CD4-positive, alpha-beta T cell treated with Interleukin-2 at 100 ng/mL for 4 hours (primary cell): ENCODE results near the gene GRIN2A.

Experiments
- DNase-seq: peaks from one replicate; pipeline ENCODE4 v3.0.0-alpha.2; 2020; ENCODE audit warnings: low spot score

The GRIN2A gene

DNA sequence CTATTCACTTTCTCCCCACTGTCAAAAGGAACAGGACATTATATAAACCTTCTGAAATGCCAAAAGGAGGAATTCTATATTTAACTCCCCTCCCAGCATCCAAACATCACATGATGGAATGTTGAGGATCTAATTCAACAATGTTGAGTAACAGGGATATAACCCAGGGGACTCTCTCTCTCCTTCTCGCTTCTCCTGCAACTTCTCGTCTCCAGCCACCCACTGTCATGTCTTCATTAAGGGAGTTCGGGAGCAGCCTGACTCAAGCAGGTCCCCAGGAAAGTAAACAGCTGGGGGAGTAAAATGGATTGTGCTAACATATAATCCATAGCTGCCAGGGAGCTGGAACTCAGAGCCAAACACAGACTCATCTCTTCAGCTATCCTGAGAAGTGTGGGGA is 51.7 kb downstream of the GRIN2A start:
- DNase-seq, result no peak

GRCh38 chr16:10128397-10129258 is 53.6 kb downstream of the GRIN2A start:
- DNase-seq, result no peak

DNA sequence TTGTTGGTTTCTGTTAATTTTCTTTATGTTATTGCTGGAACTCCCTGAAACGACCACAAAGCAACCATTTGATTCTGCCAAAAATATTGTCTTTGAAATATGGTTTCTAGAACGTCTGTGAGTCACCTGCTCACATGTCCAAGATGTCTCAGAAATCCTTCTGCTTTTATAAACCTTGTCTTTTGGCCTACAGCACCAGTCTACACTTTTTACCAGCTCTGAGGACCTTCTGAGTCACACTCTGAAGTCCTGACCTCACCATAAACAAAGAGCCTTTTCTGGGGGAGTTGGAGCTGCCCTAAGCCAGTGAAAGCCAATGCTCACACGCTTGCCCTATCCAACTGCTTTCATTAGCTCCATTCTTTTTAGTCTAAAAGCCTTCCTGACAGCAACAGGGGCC is 55.5 kb downstream of the GRIN2A start:
- no peak for DNase-seq

DNA sequence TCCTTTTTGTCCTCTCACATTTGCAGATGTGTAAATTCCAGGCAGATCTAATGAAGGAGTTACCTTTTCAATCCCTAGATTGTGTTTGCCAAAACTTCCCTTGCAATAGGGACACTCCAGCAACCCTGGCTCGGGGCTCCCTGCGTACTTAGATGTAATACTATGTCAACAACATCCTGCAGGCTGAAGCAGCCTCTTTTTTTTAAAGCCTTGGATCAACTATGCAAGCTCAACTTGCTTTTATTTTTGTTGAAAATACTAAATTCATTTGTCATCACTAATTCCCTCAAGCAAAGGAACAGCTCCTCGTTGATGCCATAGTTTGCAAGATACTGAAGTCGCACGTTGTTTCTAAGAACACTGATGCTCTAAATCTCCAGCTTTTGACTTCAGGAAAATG is 59.1 kb downstream of the GRIN2A start:
- no peak for DNase-seq

GRCh38 chr16:10122546-10122945 is 59.7 kb downstream of the GRIN2A start:
- no peak for DNase-seq

DNA sequence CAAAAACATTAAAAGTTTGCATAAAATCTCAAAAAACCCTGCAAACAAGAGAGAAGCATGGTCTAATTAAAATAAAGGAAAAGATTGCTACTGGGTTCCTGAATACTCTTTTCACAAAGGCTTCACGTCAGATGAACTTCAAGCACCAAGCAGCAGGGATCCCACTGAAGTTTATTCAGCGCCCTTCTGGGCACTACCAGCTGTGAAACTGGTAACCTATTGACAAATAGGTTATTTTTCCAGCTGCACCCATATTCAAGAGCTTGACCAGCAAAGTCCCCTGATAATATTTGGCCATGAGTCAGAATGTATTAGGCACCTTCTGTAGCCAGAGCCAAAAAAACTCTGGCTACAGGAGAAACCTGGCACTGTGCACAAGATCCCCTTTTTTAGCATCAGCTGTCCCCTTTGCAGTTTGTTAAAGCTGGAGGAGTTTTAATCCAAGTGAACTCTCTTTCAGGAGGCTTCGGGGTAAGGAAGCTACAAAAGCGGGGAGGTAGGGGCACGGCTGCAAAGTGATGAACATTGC is 60.3 kb downstream of the GRIN2A start:
- DNase-seq, result no peak

- no peak for DNase-seq
These were observed 60.7 kb downstream of the GRIN2A start for GRCh38 chr16:10121491-10121890.

DNA sequence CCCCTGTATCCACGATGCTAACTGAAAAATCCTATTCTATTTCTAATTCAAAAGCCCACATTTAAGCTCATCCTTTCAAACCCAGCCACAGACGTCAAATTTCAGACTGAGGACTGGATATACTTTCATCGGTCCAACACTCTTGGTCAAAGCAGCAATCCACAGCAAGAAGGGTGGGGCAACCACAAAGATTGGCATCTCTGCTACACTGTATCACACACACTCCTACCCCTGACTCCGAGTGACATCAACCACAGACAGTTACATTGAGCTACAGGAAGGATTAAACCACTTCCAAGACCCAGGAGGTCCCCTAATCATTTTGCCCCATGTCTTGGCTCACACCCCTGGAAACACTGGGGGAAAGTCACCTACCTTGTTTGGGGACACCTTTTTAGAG is 61.3 kb downstream of the GRIN2A start:
- no peak for DNase-seq

DNA sequence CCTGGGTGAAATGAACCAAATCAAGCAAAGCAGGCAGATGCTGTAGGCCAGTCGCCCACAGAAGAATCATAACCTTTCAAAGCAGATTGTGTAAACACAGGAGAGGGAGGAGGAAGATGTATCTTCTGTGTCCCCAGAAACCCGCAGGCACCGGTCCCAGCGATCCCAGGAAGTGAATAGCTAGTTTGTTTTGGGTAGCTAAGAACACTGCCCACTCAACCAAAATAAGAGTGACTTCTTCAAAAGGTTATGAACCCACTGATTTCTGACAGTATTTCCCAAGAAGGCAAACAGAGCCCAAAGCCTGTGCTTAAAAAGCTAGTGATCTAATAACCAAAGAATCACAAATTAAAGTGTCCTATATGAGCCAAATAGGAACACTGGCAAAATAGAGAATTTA is 67.8 kb downstream of the GRIN2A start:
- no peak for DNase-seq

DNA sequence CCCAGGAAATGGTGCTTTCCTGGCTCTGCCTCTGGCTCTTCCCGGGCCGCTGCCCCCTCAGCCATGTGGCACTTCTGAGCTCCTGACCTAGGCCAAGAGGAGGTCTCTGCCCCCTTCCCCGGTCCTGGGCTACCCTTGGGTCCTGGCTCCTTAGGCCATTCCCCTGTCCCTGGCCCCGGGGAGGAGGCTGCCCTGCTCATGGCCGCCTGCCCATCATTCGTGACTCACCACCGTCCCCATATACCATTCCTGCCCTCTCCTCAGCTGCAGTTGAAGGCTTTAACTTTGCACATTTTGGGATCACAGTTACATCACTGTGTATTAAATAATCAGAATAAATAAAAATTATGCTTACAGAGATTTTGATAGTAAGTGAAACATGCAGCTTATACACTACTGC is 69.0 kb downstream of the GRIN2A start:
- no peak for DNase-seq

- no peak for DNase-seq
These were observed 70.2 kb downstream of the GRIN2A start for GRCh38 chr16:10112021-10112420.

GRCh38 chr16:10111156-10111761 is 71.0 kb downstream of the GRIN2A start:
- no peak for DNase-seq

DNA sequence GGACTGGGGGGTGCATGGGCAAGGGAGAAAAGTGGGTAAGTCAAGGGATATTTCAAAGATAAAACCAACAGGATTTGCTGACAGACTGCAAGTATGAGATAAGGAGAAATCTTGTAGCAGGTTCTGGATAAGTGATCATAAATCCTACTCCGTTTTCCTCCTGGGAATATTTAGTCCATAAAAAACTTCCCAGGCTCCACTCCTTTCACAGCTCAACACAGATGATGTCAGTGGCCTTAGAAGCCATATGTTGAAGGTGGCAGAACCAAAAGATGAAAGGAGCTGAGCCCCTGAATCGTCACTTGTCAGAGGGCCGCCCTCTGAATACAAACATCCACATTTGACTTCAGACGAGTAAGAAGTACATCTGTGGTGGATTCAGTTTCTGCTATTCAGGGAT is 71.7 kb downstream of the GRIN2A start:
- DNase-seq, result no peak

GRCh38 chr16:10107081-10107480 is 75.1 kb downstream of the GRIN2A start:
- no peak for DNase-seq

- DNase-seq, result no peak
These were observed 78.5 kb downstream of the GRIN2A start for GRCh38 chr16:10103700-10104099.

- no peak for DNase-seq
These were observed 79.1 kb downstream of the GRIN2A start for GRCh38 chr16:10103118-10103517.

DNA sequence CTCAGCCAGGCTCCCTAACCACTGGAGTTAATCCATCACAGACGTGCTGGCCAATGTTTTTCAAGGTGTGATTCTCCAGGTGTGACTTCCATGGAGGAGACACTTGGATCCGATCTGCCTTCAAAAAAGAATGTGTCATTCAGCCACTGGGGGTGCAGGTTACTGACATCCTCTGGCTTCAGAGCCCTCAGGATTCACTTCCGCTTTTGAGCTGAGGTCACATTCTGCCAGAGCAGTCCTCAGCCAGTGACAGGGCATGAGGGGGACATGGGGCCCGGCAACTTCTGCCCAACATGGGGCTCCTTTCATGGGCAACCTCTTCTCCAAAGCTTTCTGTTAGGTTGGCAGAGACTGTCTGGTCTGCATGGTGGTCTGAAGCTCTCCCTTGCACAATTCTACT is 81.4 kb downstream of the GRIN2A start:
- DNase-seq, result no peak

- DNase-seq, result no peak
These were observed 83.2 kb downstream of the GRIN2A start for GRCh38 chr16:10098991-10099390.

GRCh38 chr16:10097271-10097670 is 85.0 kb downstream of the GRIN2A start:
- no peak for DNase-seq

- DNase-seq, result no peak
These were observed 88.7 kb downstream of the GRIN2A start for GRCh38 chr16:10093576-10093975.

GRCh38 chr16:10090816-10091215 is 91.4 kb downstream of the GRIN2A start:
- DNase-seq, result no peak

- DNase-seq, result no peak
These were observed 93.8 kb downstream of the GRIN2A start for GRCh38 chr16:10088380-10088793.

- DNase-seq, result no peak
These were observed 95.1 kb downstream of the GRIN2A start for GRCh38 chr16:10087151-10087550.

GRCh38 chr16:10086620-10087019 is 95.6 kb downstream of the GRIN2A start:
- DNase-seq, result no peak
